Muscle of arm (tissue), 12 donors: Measurements from ENCODE around the gene S100A2. TPM values are rescaled to one million over a fixed set of nuclear protein-coding genes. Genes with fewer than 3 reads are reported as not detected.

Source experiments
- polyA plus RNA-seq, 12 donors: library from polyadenylated mRNA; unstranded; fragments of 120-200 nt; gene quantifications; one replicate each; pipeline ENCODE4 v1.2.1, GENCODE V29; 2013; ENCODE audit not compliant: insufficient read length in 12 of 12

The S100A2 gene
- polyA plus RNA-seq, 12 donors = 0.89 to 14.0 (median 1.8) TPM; not detected in 2

Other genes starting within 250 kb of the S100A2 start
- gene PGLYRP4, start 217.0 kb downstream of the S100A2 start, polyA plus RNA-seq = 1 to 10 TPM in 3 of 12 donors, not detected in 9; 1.9 to 5.6 (median 1.9) TPM
- gene S100A9, start 208.0 kb downstream of the S100A2 start, polyA plus RNA-seq = 100 to 1,000 TPM in 1 of 12 donors, 10 to 100 TPM in 10, not detected in 1; 10.3 to 200 (median 21.0) TPM
- gene S100A12, start 190.2 kb downstream of the S100A2 start, polyA plus RNA-seq = 10 to 100 TPM in 1 of 12 donors, 1 to 10 TPM in 5, under 1 TPM in 4, not detected in 2; 0.53 to 14.5 (median 1.2) TPM
- gene S100A8, start 174.8 kb downstream of the S100A2 start, polyA plus RNA-seq = 10 to 100 TPM in 6 of 12 donors, 1 to 10 TPM in 4, not detected in 2; 6.5 to 52.7 (median 11.1) TPM
- not detected for gene S100A7A, start 149.3 kb downstream of the S100A2 start, polyA plus RNA-seq
- not detected for gene S100A7, start 105.2 kb downstream of the S100A2 start, polyA plus RNA-seq
- gene S100A6, start 29.9 kb downstream of the S100A2 start, polyA plus RNA-seq = 100 to 1,000 TPM in 11 of 12 donors, not detected in 1; 152 to 697 (median 212) TPM
- under 1 TPM in 4 of 12 donors, not detected in 8; 0.22 to 0.45 (median 0.37) TPM for gene S100A5, start 24.9 kb downstream of the S100A2 start, polyA plus RNA-seq
- 100 to 1,000 TPM in 11 of 12 donors, not detected in 1; 113 to 274 (median 192) TPM for gene S100A4, start 20.0 kb downstream of the S100A2 start, polyA plus RNA-seq
- gene S100A3, start 16.6 kb downstream of the S100A2 start, polyA plus RNA-seq = 1 to 10 TPM in 5 of 12 donors, under 1 TPM in 5, not detected in 2; 0.35 to 3.5 (median 1.00) TPM
- gene S100A16, start 47.3 kb upstream of the S100A2 start, polyA plus RNA-seq = 100 to 1,000 TPM in 1 of 12 donors, 10 to 100 TPM in 10, not detected in 1; 44.8 to 115 (median 49.2) TPM
- gene S100A14, start 50.5 kb upstream of the S100A2 start, polyA plus RNA-seq = 100 to 1,000 TPM in 1 of 12 donors, 10 to 100 TPM in 3, 1 to 10 TPM in 1, under 1 TPM in 5, not detected in 2; 0.29 to 118 (median 0.99) TPM
- gene S100A13, start 61.7 kb upstream of the S100A2 start, polyA plus RNA-seq = 100 to 1,000 TPM in 1 of 12 donors, 10 to 100 TPM in 10, not detected in 1; 50.0 to 138 (median 67.6) TPM
- 10 to 100 TPM in 4 of 12 donors, 1 to 10 TPM in 6, not detected in 2; 2.9 to 20.1 (median 7.0) TPM for gene S100A1, start 62.6 kb upstream of the S100A2 start, polyA plus RNA-seq
- 100 to 1,000 TPM in 3 of 12 donors, 10 to 100 TPM in 8, not detected in 1; 80.0 to 120 (median 87.3) TPM for gene CHTOP, start 68.2 kb upstream of the S100A2 start, polyA plus RNA-seq
- 10 to 100 TPM in 11 of 12 donors, not detected in 1; 31.5 to 54.8 (median 50.2) TPM for gene SNAPIN, start 92.9 kb upstream of the S100A2 start, polyA plus RNA-seq
- 100 to 1,000 TPM in 11 of 12 donors, not detected in 1; 131 to 211 (median 169) TPM for gene ILF2, start 105.1 kb upstream of the S100A2 start, polyA plus RNA-seq
- 10 to 100 TPM in 11 of 12 donors, not detected in 1; 12.0 to 16.5 (median 13.0) TPM for gene NPR1, start 112.8 kb upstream of the S100A2 start, polyA plus RNA-seq
- gene INTS3, start 162.2 kb upstream of the S100A2 start, polyA plus RNA-seq = 100 to 1,000 TPM in 1 of 12 donors, 10 to 100 TPM in 11; 34.5 to 239 (median 37.6) TPM
- 10 to 100 TPM in 11 of 12 donors, not detected in 1; 17.8 to 56.9 (median 19.3) TPM for gene SLC27A3, start 209.6 kb upstream of the S100A2 start, polyA plus RNA-seq